Activated naive CD4-positive, alpha-beta T cell treated with anti-CD3 and anti-CD28 coated beads, Interleukin-2, amount 10 ng/mL, durations not matched to agents 7 days and 5 days (primary cell): Measurements from ENCODE around the gene SUGT1.
"Not testable (repeated sequence)": the region's sequence is repeated elsewhere in the genome, so short reads cannot be mapped to it uniquely, and the experiment has no call there.

Experiments used
- CTCF ChIA-PET: fragments of 350-600 bp; sonication (Branson Sonifier 250); formaldehyde crosslinking; loops from one replicate; lab custom pipeline; 2021; ENCODE audit warnings: antibody characterized with exemption; lab: Charles Lee
- DNase-seq: peaks from one replicate; pipeline ENCODE4 v3.0.0-alpha.2; 2020
- H3K27ac Mint-ChIP-seq: one replicate; pipeline ENCODE4 v1.8.0; 2021; ENCODE audit warnings: mild to moderate bottlenecking, moderate library complexity, mixed read lengths
- H3K27me3 Mint-ChIP-seq: one replicate; pipeline ENCODE4 v1.8.0; 2021; ENCODE audit warnings: mild to moderate bottlenecking, mixed read lengths
- H3K36me3 Mint-ChIP-seq: one replicate; pipeline ENCODE4 v1.8.0; 2021; ENCODE audit warnings: mixed read lengths
- H3K4me1 Mint-ChIP-seq: one replicate; pipeline ENCODE4 v1.8.0; 2021; ENCODE audit warnings: mixed read lengths
- H3K4me3 Mint-ChIP-seq: one replicate; pipeline ENCODE4 v1.8.0; 2021; ENCODE audit warnings: mild to moderate bottlenecking, moderate library complexity, mixed read lengths
- H3K9me3 Mint-ChIP-seq: one replicate; pipeline ENCODE4 v1.8.0; 2021; ENCODE audit warnings: mixed read lengths

Gene SUGT1

GRCh38 chr13:52642131-52642530 is 10.5 kb upstream of the SUGT1 start, which contains the start of gene HNRNPA1L2:
TSS of gene HNRNPA1L2 (plus strand) at chr13:52642431. CDS start at chr13:52642493, 62 bp downstream.
- DNase-seq = no peak
- CTCF ChIA-PET = no interaction called here
- Mint-ChIP-seq H3K4me1 (peaks cover 3% of the 10 kb centered on the region), H3K4me3 (no peak within 1 kb of the TSS), H3K36me3 (peaks cover 21% of the 10 kb centered on the region), H3K9me3 (no peaks in the 10 kb centered on the region), H3K27me3 (no peaks in the 10 kb centered on the region), H3K27ac (peak within 1 kb of the TSS; percentile 58)

DNA sequence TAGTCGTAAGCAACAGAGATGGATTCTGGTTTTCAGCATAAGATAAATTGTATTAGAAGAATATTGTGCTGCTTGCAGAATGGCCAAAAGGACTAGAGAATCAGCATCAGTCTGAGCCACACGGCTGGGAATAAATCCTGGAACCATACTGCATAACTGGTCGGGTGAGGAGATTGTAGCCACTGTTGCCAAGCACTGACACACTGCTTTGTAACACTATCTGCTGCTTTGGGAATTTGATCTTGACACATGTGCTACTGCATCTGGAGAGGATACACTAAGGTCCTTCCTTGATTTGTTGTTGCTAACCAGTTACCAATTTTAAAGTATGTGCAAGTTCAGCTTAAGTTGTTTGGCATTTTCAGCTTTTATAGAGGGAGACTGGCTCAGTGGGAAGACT is 8.5 kb upstream of the SUGT1 start:
- H3K4me3 Mint-ChIP-seq = no peak overlapping the region

GRCh38 chr13:52646967-52647366 is 5.7 kb upstream of the SUGT1 start:
- CTCF ChIA-PET = no interaction called here
- Mint-ChIP-seq H3K27me3 (no peaks in the 10 kb centered on the region), H3K4me1 (peaks cover 16% of the 10 kb centered on the region), H3K36me3 (peaks cover 33% of the 10 kb centered on the region), H3K27ac (no peak overlapping the region), H3K9me3 (no peaks in the 10 kb centered on the region), H3K4me3 (no peak overlapping the region)
- DNase-seq = no peak

More for the DNA sequence above, 8.5 kb upstream of the SUGT1 start:
- Mint-ChIP-seq H3K9me3 (no peaks in the 10 kb centered on the region), H3K27me3 (no peaks in the 10 kb centered on the region), H3K4me1 (peaks cover 3% of the 10 kb centered on the region), H3K27ac (no peak overlapping the region), H3K36me3 (peaks cover 23% of the 10 kb centered on the region)
- CTCF ChIA-PET = interaction anchor here (1.0 kb wide), 1 partner anchor 9 kb away, joined by 3 read pairs; the partner anchor contains the start of gene SUGT1
- no peak for DNase-seq

DNA sequence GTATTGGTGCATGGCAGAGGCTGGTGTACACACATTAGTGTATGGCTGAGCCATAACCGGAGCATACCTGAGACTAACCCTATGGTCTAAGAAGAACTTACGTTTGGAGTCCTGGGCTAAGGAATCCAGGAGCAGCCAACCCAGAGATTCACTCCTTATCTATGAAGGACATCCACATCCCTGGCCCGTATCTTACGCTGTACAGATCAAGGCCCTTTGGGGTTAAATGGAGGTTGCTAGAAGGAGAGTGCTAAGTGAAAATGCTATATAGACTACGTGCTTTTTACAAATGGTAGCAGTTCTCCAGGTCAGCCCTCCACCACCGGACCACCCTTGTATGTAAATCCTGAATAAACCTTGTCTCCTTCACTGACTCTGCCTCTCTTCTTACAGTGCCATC is 1.9 kb upstream of the SUGT1 start:
- DNase-seq = no peak
- peaks cover 13% of the 10 kb centered on the region for H3K4me1 Mint-ChIP-seq
- H3K4me3 Mint-ChIP-seq = no peak overlapping the region
- CTCF ChIA-PET = interaction anchor here (0.9 kb wide), 1 partner anchor 30 kb away, joined by 3 read pairs; no protein-coding TSS in a partner anchor
- no peaks in the 10 kb centered on the region for H3K9me3 Mint-ChIP-seq
- H3K27me3 Mint-ChIP-seq = no peaks in the 10 kb centered on the region
- H3K36me3 Mint-ChIP-seq = peaks cover 24% of the 10 kb centered on the region
- H3K27ac Mint-ChIP-seq = peak overlapping the region; percentile 21

GRCh38 chr13:52651897-52652195 is 790 bp upstream of the SUGT1 start:
- CTCF ChIA-PET = interaction anchor here (2.2 to 3.2 kb wide), 2 partner anchors 12 to 35 kb away, joined by 20 to 34 read pairs; no protein-coding TSS in a partner anchor
- peaks cover 13% of the 10 kb centered on the region for H3K4me1 Mint-ChIP-seq
- H3K27me3 Mint-ChIP-seq = no peaks in the 10 kb centered on the region
- no peaks in the 10 kb centered on the region for H3K9me3 Mint-ChIP-seq
- no peak overlapping the region for H3K4me3 Mint-ChIP-seq
- no peak for DNase-seq
- peaks cover 24% of the 10 kb centered on the region for H3K36me3 Mint-ChIP-seq
- H3K27ac Mint-ChIP-seq = no peak overlapping the region

GRCh38 chr13:52652980-52653303 is 306 bp downstream of the SUGT1 start:
- H3K27ac Mint-ChIP-seq = no peak overlapping the region
- no peaks in the 10 kb centered on the region for H3K9me3 Mint-ChIP-seq
- peaks cover 24% of the 10 kb centered on the region for H3K36me3 Mint-ChIP-seq
- CTCF ChIA-PET = interaction anchor here (0.8 to 3.2 kb wide), 8 partner anchors 8 to 200 kb away, joined by 3 to 34 read pairs (median 4); no protein-coding TSS in a partner anchor
- DNase-seq = no peak
- no peaks in the 10 kb centered on the region for H3K27me3 Mint-ChIP-seq
- H3K4me3 Mint-ChIP-seq = no peak overlapping the region
- peaks cover 13% of the 10 kb centered on the region for H3K4me1 Mint-ChIP-seq

- H3K9me3 Mint-ChIP-seq = no peaks in the 10 kb centered on the region
- no peak overlapping the region for H3K4me3 Mint-ChIP-seq
- DNase-seq = no peak
- CTCF ChIA-PET = no interaction called here
- H3K36me3 Mint-ChIP-seq = peaks cover 14% of the 10 kb centered on the region
- no peaks in the 10 kb centered on the region for H3K4me1 Mint-ChIP-seq
- H3K27ac Mint-ChIP-seq = peak overlapping the region; percentile 35
- H3K27me3 Mint-ChIP-seq = no peaks in the 10 kb centered on the region
Observed at GRCh38 chr13:52659340-52659739, 6.7 kb downstream of the SUGT1 start.

DNA sequence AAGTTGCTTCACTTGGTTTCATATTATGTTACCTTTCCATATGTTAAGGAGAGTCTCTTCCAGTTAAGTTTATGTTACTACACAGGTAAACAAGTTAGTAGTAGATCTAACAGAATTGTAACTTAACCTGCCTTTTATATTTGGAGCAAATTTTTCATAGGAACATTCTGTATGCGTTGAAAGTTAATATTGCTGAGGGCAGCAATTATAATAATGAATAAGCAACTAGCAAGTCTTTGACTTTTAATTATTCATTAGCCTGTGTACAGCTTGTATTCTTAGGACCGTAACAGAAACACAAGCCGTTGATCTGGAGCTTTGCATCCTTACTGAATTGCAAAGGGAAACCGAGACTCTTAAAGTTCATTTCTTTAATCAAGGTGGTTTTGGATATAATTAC is 11.6 kb downstream of the SUGT1 start:
- Mint-ChIP-seq H3K4me3 (no peak overlapping the region), H3K36me3 (peaks cover 28% of the 10 kb centered on the region), H3K27ac (peak overlapping the region; percentile 8), H3K4me1 (no peaks in the 10 kb centered on the region), H3K27me3 (no peaks in the 10 kb centered on the region), H3K9me3 (no peaks in the 10 kb centered on the region)
- CTCF ChIA-PET = interaction anchor here (1.0 to 4.9 kb wide), 8 partner anchors 9 to 303 kb away, joined by 3 to 34 read pairs (median 7); partner anchors contain the start of gene SUGT1
- DNase-seq = no peak

DNA sequence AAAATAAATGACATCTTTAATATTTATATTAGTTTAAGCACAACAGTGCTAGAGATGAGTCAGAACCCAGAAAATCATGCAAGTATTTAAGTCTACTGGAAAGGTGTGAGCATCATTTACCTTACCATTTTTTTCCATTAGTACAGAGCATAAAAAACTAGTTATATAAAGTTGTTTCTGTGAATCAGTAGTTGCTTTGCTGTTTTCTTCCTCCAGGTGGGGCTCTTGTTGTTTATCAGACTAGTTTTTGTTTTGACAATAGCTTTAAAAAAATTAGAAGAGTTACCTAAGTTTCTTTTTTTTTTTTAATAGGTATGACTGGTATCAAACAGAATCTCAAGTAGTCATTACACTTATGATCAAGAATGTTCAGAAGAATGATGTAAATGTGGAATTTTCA is 12.7 kb downstream of the SUGT1 start:
- H3K4me1 Mint-ChIP-seq = no peaks in the 10 kb centered on the region
- no peaks in the 10 kb centered on the region for H3K27me3 Mint-ChIP-seq
- H3K36me3 Mint-ChIP-seq = peaks cover 25% of the 10 kb centered on the region
- no peaks in the 10 kb centered on the region for H3K9me3 Mint-ChIP-seq
- DNase-seq = no peak
- H3K27ac Mint-ChIP-seq = no peak overlapping the region
- CTCF ChIA-PET = interaction anchor here (0.6 to 4.9 kb wide), 16 partner anchors 8 to 302 kb away, joined by 3 to 34 read pairs (median 5); partner anchors contain the start of gene SUGT1
- H3K4me3 Mint-ChIP-seq = no peak overlapping the region

DNA sequence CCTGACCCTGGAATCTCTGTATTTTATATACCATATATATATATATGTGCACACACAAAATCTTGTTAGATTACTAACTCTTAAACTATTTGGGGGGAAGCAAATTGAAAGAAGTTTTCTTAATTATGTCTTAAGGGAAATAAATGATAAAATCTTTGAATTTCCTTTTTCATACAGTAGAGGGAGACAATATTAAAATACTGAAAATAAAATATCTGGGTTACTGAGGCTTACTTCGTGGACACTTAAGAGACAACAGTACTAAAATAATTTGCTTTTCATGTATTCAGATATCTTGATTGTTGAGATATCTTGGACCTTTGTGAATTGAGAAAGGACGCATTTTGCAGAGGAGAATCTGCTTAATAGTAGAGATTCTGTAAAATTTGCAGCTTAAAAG is 17.0 kb downstream of the SUGT1 start:
- Mint-ChIP-seq H3K4me3 (no peak overlapping the region), H3K27ac (no peak overlapping the region), H3K4me1 (no peaks in the 10 kb centered on the region), H3K9me3 (no peaks in the 10 kb centered on the region), H3K27me3 (no peaks in the 10 kb centered on the region), H3K36me3 (peaks cover 22% of the 10 kb centered on the region)
- DNase-seq = no peak
- CTCF ChIA-PET = no interaction called here

- H3K36me3 Mint-ChIP-seq = peaks cover 21% of the 10 kb centered on the region
- no peaks in the 10 kb centered on the region for H3K27me3 Mint-ChIP-seq
- H3K4me1 Mint-ChIP-seq = no peaks in the 10 kb centered on the region
- DNase-seq = no peak
- H3K4me3 Mint-ChIP-seq = no peak overlapping the region
- CTCF ChIA-PET = no interaction called here
- no peaks in the 10 kb centered on the region for H3K9me3 Mint-ChIP-seq
- H3K27ac Mint-ChIP-seq = no peak overlapping the region
Observed at GRCh38 chr13:52670726-52671125, 18.1 kb downstream of the SUGT1 start.

DNA sequence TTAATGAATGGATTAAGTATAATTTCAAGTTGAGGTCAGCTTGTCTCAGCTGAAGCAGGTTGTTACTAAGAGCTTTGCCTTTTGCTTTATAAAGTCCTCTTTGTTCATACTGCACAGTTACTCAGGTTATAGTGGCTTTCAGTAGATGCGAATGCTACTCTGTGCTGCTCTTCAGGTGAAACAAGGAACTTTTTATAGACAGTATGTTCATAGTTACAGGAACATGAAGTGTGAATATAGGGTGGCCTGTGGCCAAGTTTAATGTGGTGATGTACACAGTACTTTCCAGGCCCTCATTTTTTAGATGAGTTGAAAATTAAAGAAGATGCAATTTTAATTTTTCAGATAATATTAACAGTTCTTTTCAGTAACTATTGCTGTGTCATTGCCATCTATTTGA is 20.8 kb downstream of the SUGT1 start:
- Mint-ChIP-seq H3K27ac (no peak overlapping the region), H3K9me3 (no peaks in the 10 kb centered on the region), H3K27me3 (no peaks in the 10 kb centered on the region), H3K4me3 (no peak overlapping the region), H3K4me1 (no peaks in the 10 kb centered on the region), H3K36me3 (peaks cover 16% of the 10 kb centered on the region)
- CTCF ChIA-PET = interaction anchor here (1.5 kb wide), 1 partner anchor 9 kb away, joined by 6 read pairs; no protein-coding TSS in a partner anchor
- no peak for DNase-seq

GRCh38 chr13:52677823-52678222 is 25.2 kb downstream of the SUGT1 start:
- H3K4me3 Mint-ChIP-seq = no peak overlapping the region
- H3K36me3 Mint-ChIP-seq = peaks cover 34% of the 10 kb centered on the region
- no peaks in the 10 kb centered on the region for H3K27me3 Mint-ChIP-seq
- CTCF ChIA-PET = interaction anchor here (1.3 kb wide), 1 partner anchor 21 kb away, joined by 3 read pairs; no protein-coding TSS in a partner anchor
- H3K27ac Mint-ChIP-seq = no peak overlapping the region
- H3K4me1 Mint-ChIP-seq = no peaks in the 10 kb centered on the region
- no peak for DNase-seq
- H3K9me3 Mint-ChIP-seq = no peaks in the 10 kb centered on the region

GRCh38 chr13:52685806-52686205 is 33.2 kb downstream of the SUGT1 start:
- not testable (repeated sequence) for H3K4me3 Mint-ChIP-seq, H3K4me1 Mint-ChIP-seq, DNase-seq, H3K9me3 Mint-ChIP-seq, H3K27me3 Mint-ChIP-seq, H3K27ac Mint-ChIP-seq
- CTCF ChIA-PET = interaction anchor here (0.7 kb wide), 1 partner anchor 124 kb away, joined by 3 read pairs; no protein-coding TSS in a partner anchor
- H3K36me3 Mint-ChIP-seq = peaks cover 48% of the 10 kb centered on the region

DNA sequence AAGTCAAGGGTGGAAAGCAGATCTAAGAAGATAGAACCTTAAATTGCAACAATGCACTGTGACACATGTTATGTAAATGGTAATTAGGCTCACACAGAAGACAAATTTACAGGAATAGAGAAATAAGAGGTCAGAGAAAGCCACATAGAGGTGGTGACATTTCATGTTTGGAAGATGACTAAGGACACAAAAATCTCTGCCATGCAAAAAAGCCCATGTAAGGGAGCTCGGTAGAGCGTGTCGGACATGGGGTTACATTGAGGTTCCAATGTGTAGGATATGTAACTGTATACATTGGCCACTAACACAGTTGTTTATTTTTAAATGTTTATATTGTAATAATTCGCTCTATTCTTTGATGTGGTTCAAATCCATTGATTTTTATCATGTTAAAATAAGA is 33.7 kb downstream of the SUGT1 start:
- Mint-ChIP-seq H3K4me1 (peaks cover 2% of the 10 kb centered on the region), H3K36me3 (peaks cover 47% of the 10 kb centered on the region), H3K27ac (no peak overlapping the region), H3K4me3 (no peak overlapping the region), H3K9me3 (no peaks in the 10 kb centered on the region), H3K27me3 (no peaks in the 10 kb centered on the region)
- CTCF ChIA-PET = interaction anchor here (0.7 kb wide), 1 partner anchor 123 kb away, joined by 3 read pairs; no protein-coding TSS in a partner anchor
- DNase-seq = no peak
